ENCODE measurements around the gene SPATS2.

Gene SPATS2

GRCh38 chr12:49512546-49512945, 145.3 kb downstream of the SPATS2 start:
- no peak for TF ChIP-seq BHLHE40 (IDR thresholded peaks at IDR 0.05; ENCODE audit: borderline replicate concordance)
- no peak for TF ChIP-seq NFRKB (IDR thresholded peaks at IDR 0.05)
- no peak for TF ChIP-seq PKNOX1 (IDR thresholded peaks at IDR 0.05)
- TF ChIP-seq ZNF384 (IDR thresholded peaks at IDR 0.05): no peak
- TF ChIP-seq HDGF (IDR thresholded peaks at IDR 0.05; ENCODE audit: borderline replicate concordance): no peak
- no peak for TF ChIP-seq ARNT (IDR thresholded peaks at IDR 0.05)
- TF ChIP-seq FOXA1 (IDR thresholded peaks at IDR 0.05): no peak
- TF ChIP-seq SP1 (IDR thresholded peaks at IDR 0.05): no peak
- TF ChIP-seq ELF4 (IDR thresholded peaks at IDR 0.05): no peak
- TF ChIP-seq TARDBP (IDR thresholded peaks at IDR 0.05): no peak
- no peak for TF ChIP-seq L3MBTL2 (conservative IDR thresholded peaks at IDR 0.05)
- no peak for TF ChIP-seq SUZ12 (IDR thresholded peaks at IDR 0.05)
- no peak for TF ChIP-seq LEF1 (IDR thresholded peaks at IDR 0.05; ENCODE audit: borderline replicate concordance)
- TF ChIP-seq CTBP1 (IDR thresholded peaks at IDR 0.05; ENCODE audit: borderline replicate concordance): no peak
- no peak for TF ChIP-seq FOXM1 (IDR thresholded peaks at IDR 0.05; ENCODE audit: borderline replicate concordance)
- TF ChIP-seq FOXK2 (IDR thresholded peaks at IDR 0.05): no peak
- ChIA-PET CTCF (interaction anchor here (0.9 to 5.0 kb wide), 3 partner anchors 31 to 223 kb away, joined by 3 to 88 read pairs (median 9); no protein-coding TSS in a partner anchor), POLR2A (interaction anchor here (5.9 kb wide), 1 partner anchor 146 kb away, joined by 34 read pairs; the partner anchor contains the start of gene SPATS2)

DNA sequence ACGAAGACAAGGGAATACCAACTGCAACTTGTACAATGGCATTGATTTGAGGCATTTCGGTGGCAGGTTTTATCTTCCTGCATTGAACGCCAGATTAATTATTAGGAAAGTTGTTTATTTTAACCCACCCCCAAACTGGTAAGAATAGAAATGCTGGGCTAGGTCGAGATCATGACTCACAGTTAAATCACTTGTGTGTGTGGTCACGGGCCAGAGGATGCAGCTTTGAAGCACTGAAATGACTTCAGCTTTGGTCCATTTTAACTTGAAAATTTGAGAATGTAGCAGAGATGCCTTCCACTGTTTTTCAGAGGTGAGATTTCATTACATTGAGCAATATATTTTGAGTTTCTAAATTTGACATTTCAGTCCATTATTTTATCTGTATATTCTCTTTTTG, 148.0 kb downstream of the SPATS2 start:
- CTCF ChIA-PET: interaction anchor here (0.9 to 1.1 kb wide), 4 partner anchors 35 to 227 kb away, joined by 3 to 7 read pairs (median 4); no protein-coding TSS in a partner anchor
- no peak for TF ChIP-seq FOXK2 (IDR thresholded peaks at IDR 0.05)
- no peak for TF ChIP-seq FOXA1 (IDR thresholded peaks at IDR 0.05)
- TF ChIP-seq NFRKB (IDR thresholded peaks at IDR 0.05): no peak
- no peak for TF ChIP-seq TARDBP (IDR thresholded peaks at IDR 0.05)
- no peak for TF ChIP-seq LEF1 (IDR thresholded peaks at IDR 0.05; ENCODE audit: borderline replicate concordance)
- TF ChIP-seq SUZ12 (IDR thresholded peaks at IDR 0.05): no peak
- no peak for TF ChIP-seq PKNOX1 (IDR thresholded peaks at IDR 0.05)
- TF ChIP-seq HDGF (IDR thresholded peaks at IDR 0.05; ENCODE audit: borderline replicate concordance): no peak
- TF ChIP-seq L3MBTL2 (conservative IDR thresholded peaks at IDR 0.05): no peak
- TF ChIP-seq ELF4 (IDR thresholded peaks at IDR 0.05): no peak
- no peak for TF ChIP-seq ZNF384 (IDR thresholded peaks at IDR 0.05)
- no peak for DNase-seq (ENCODE audit: extremely low spot score)
- POLR2A ChIA-PET: interaction anchor here (5.9 kb wide), 1 partner anchor 149 kb away, joined by 34 read pairs; the partner anchor contains the start of gene SPATS2

More at GRCh38 chr12:49512546-49512945, 145.3 kb downstream of the SPATS2 start:
- no peak for DNase-seq (ENCODE audit: extremely low spot score)

DNA sequence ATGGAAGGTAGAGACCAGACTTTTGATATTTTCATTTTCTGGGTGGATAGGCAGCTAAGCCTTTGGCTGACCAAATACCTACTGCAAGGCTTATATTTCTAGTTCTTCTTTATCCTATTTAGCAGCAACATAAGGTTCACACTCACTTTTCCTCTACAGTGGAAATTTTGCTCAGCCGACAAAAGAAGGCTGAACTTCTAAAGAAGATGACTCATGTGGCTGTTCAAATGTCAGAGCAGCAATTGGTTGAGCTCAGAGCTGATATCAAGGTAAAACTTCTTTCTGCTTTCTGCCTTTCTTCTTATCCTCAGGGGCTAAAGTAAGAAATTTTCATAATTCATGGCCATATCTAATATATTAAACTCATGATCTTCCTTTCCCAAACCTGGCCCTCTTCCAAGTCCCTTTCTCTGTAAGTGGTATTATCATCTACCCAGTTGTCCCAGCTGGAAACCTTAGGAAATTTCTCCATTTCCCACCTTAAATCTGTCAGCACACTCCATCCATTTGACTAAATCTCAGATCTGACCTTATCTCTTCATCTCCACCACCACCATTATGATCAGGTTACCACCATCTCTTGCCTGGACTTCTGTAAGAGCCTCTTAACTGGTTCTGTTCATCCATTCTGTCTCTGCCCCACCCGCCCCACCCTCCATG, 151.8 kb downstream of the SPATS2 start:
- DNase-seq (ENCODE audit: extremely low spot score): no peak
- POLR2A ChIA-PET: interaction anchor here (1.4 to 1.5 kb wide), 2 partner anchors 152 to 196 kb away, joined by 4 to 6 read pairs; partner anchors contain the start of genes SPATS2 and TROAP
- TF ChIP-seq BHLHE40 (IDR thresholded peaks at IDR 0.05; ENCODE audit: borderline replicate concordance) (no peak), SUZ12 (IDR thresholded peaks at IDR 0.05) (no peak), FOXA1 (IDR thresholded peaks at IDR 0.05) (no peak), FOXK2 (IDR thresholded peaks at IDR 0.05) (no peak), FOXM1 (IDR thresholded peaks at IDR 0.05; ENCODE audit: borderline replicate concordance) (no peak), HDGF (IDR thresholded peaks at IDR 0.05; ENCODE audit: borderline replicate concordance) (no peak), LEF1 (IDR thresholded peaks at IDR 0.05; ENCODE audit: borderline replicate concordance) (no peak), PKNOX1 (IDR thresholded peaks at IDR 0.05) (no peak), NFRKB (IDR thresholded peaks at IDR 0.05) (no peak), TARDBP (IDR thresholded peaks at IDR 0.05) (no peak), ZNF384 (IDR thresholded peaks at IDR 0.05) (no peak), CTBP1 (IDR thresholded peaks at IDR 0.05; ENCODE audit: borderline replicate concordance) (no peak), SP1 (IDR thresholded peaks at IDR 0.05) (no peak), ELF4 (IDR thresholded peaks at IDR 0.05) (no peak), L3MBTL2 (conservative IDR thresholded peaks at IDR 0.05) (no peak), ARNT (IDR thresholded peaks at IDR 0.05) (no peak)
- CTCF ChIA-PET: interaction anchor here (0.7 to 1.1 kb wide), 2 partner anchors 160 to 161 kb away, joined by 3 to 4 read pairs; no protein-coding TSS in a partner anchor

- TF ChIP-seq TARDBP (IDR thresholded peaks at IDR 0.05) (no peak), L3MBTL2 (conservative IDR thresholded peaks at IDR 0.05) (no peak), SP1 (IDR thresholded peaks at IDR 0.05) (no peak), ELF4 (IDR thresholded peaks at IDR 0.05) (no peak), PKNOX1 (IDR thresholded peaks at IDR 0.05) (no peak), FOXM1 (IDR thresholded peaks at IDR 0.05; ENCODE audit: borderline replicate concordance) (no peak), CTBP1 (IDR thresholded peaks at IDR 0.05; ENCODE audit: borderline replicate concordance) (no peak), LEF1 (IDR thresholded peaks at IDR 0.05; ENCODE audit: borderline replicate concordance) (no peak), SUZ12 (IDR thresholded peaks at IDR 0.05) (no peak), BHLHE40 (IDR thresholded peaks at IDR 0.05; ENCODE audit: borderline replicate concordance) (no peak), ZNF384 (IDR thresholded peaks at IDR 0.05) (no peak), NFRKB (IDR thresholded peaks at IDR 0.05) (no peak), FOXA1 (IDR thresholded peaks at IDR 0.05) (no peak), FOXK2 (IDR thresholded peaks at IDR 0.05) (no peak), HDGF (IDR thresholded peaks at IDR 0.05; ENCODE audit: borderline replicate concordance) (no peak), ARNT (IDR thresholded peaks at IDR 0.05) (no peak)
- no peak for DNase-seq (ENCODE audit: extremely low spot score)
- POLR2A ChIA-PET: interaction anchor here (1.4 to 1.5 kb wide), 2 partner anchors 152 to 197 kb away, joined by 4 to 6 read pairs; partner anchors contain the start of genes SPATS2 and TROAP
- CTCF ChIA-PET: interaction anchor here (0.7 kb wide), 1 partner anchor 161 kb away, joined by 3 read pairs; no protein-coding TSS in a partner anchor
Measured at GRCh38 chr12:49519574-49519936, 152.3 kb downstream of the SPATS2 start.

All from HEK293T (cell line).